Left kidney (tissue), 2 donors: ENCODE measurements around the gene ACAD8. TPM values are rescaled to one million over a fixed set of nuclear protein-coding genes. Genes with fewer than 3 reads are reported as not detected.
"Not testable (repeated sequence)": the region's sequence is repeated elsewhere in the genome, so short reads cannot be mapped to it uniquely, and the experiment has no call there.

Source experiments
- DNase-seq: peaks from one replicate; pipeline ENCODE4 v3.0.0-alpha.2; 2013
- polyA plus RNA-seq: library from polyadenylated mRNA; unstranded; fragments of 120-200 nt; gene quantifications from one replicate; pipeline ENCODE4 v1.2.1, GENCODE V29; 2013; ENCODE audit not compliant: insufficient read length

Gene ACAD8
- polyA plus RNA-seq, 1 donor, result 58.4 TPM

DNA sequence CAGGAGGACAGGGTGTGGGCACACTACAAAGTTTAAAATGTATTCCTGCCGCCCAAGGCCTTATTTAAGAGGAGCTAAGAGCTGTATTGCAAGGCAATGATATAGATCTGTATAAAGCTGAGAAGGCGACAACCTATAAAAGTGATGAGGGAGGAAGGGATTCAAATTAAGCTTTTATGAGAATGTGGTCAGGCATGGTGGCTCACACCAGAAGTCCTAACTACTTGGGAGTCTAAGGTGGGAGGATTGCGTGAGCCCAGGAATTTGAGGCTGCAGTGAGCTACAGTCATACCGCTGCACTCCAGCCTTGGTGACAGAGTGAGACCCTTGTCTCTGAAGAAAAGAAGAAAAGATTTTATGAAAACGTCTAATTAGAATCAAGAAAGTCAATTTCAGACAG is 13.1 kb downstream of the ACAD8 start:
- DNase-seq, result no peak

- no peak for DNase-seq
Observed at GRCh38 chr11:134266841-134267251, 13.5 kb downstream of the ACAD8 start.

DNA sequence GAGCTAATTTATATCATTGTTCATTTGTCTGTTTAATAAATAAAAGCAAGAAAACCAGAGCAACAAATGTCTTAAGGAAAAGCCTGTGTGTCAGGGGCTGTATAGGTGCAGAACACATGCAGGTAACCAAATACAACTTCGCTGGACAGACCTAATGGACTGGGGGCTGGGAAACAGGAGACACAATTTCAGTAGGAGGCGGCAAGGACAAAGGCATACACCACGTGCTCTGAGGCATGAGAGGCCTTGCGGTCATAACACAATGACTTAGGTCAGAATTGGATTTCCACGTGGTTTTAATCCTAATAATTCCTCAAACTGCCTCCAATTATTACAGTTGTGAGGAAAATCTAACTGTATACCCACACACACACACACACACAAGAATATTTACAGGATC is 14.1 kb downstream of the ACAD8 start:
- DNase-seq, result no peak

DNA sequence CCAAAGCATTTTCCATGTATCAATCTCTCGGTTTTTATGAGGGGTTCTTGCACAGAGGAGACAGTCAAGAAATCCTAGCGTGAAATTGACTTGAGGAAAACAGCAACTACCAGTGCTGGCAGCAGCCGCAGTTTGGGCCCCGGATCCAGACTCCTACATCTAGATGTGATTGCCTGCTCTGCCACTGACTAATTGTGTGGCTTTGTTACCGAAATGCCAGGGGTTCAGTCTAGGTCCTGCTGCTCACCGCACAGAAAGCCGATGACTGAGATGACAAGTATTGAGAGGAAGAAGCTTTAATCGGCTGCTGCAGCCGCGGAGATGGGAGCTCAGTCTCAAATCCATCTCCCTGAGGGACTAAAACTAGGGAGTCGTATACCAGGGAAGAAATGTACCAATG is 14.6 kb downstream of the ACAD8 start:
- no peak for DNase-seq

DNA sequence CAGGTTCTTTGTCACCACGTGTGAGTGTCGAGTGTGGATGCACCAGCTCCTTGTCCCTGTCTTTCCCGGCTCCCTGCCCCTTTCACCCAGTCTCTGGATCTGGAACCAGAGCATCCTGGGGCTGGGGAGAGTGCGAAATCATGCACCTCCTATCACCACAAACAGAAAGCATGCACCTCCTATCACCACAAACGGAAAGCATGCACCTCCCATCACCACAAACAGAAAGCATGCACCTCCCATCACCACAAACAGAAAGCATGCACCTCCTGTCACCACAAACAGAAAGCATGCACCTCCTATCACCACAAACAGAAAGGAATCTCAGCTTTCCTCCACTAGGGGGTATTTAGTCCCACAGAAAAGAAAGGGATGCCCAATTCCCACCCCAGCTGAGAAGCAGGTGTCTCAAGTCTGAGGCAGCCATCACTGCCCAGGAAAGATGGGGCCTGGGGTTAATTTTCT is 16.9 kb downstream of the ACAD8 start:
- no peak for DNase-seq

GRCh38 chr11:134271978-134272377 is 18.6 kb downstream of the ACAD8 start:
- no peak for DNase-seq

GRCh38 chr11:134272381-134273316 is 19.3 kb downstream of the ACAD8 start:
- DNase-seq, result no peak

GRCh38 chr11:134273317-134273712 is 19.9 kb downstream of the ACAD8 start:
- DNase-seq, result no peak

- DNase-seq, result no peak
Observed at GRCh38 chr11:134275188-134275533, 21.8 kb downstream of the ACAD8 start.

GRCh38 chr11:134275534-134276395 is 22.4 kb downstream of the ACAD8 start, which contains the start of gene GLB1L3:
Gene GLB1L3, plus strand, starts transcription at chr11:134276379. Its CDS starts 362 bp downstream, at chr11:134276741.
- no peak for DNase-seq

DNA sequence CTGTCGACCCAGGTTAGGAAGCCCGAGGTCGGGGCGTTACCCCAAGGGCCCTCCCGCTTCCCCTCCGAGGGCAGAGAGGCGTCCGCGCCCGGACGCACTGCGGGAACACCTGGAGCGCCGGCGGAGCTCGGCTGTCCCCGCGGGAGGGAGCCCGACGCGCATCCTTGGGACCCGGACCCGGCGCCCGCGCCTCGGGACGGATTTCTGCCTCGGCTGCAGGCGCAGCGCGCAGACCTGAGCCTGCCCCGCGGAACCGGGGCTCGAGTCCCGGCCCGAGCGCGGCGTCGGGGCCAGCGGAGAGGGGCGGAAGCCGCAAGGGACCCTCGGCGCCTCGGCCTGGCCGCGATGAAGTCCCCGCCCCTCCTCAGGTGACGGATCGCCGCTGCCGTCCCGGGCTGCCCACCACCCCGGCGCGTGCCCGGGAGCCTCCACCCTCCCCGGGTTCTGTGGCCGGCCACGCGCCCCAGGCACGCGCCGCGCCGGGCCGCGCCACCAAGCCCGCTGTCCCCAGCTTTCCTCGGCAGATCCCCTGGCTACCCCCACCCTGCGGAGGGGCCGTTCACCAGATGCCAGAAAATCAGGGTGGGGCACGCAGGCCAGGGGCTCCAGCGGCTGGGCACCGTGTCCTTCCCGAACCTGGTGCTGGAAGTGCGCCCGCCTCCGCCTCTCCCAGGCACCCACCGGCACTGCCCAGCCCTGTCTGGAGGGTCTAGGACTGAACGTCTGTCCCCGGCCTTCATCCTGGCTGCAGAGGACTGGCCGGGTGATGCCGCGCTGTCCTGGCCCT is 23.2 kb downstream of the ACAD8 start:
- no peak for DNase-seq

GRCh38 chr11:134277183-134278001 is 24.0 kb downstream of the ACAD8 start:
- DNase-seq, result no peak

DNA sequence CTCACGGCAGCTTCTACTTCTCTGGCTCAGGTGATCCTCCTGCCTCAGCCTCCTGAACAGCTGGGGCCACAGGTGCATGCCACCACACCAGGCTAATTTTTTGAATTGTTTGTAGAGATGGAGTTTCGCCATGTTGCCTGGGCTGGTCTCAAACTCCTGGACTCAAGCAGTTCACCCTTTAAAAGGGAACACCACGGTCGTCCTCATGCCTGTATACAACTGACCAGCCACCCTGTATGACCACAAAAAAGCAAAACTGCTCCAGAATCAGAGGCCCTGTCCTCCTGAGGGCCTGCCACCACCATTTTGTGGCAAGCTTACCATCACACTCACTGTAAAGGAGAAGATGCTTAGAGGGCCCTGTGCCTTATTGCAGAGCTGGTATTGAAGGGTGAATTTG is 25.0 kb downstream of the ACAD8 start:
- no peak for DNase-seq

- not testable (repeated sequence) for DNase-seq
Observed at GRCh38 chr11:134281635-134282034, 28.3 kb downstream of the ACAD8 start.

GRCh38 chr11:134282121-134283045 is 29.0 kb downstream of the ACAD8 start:
- no peak for DNase-seq

- DNase-seq, result no peak
Observed at GRCh38 chr11:134283461-134284230, 30.3 kb downstream of the ACAD8 start.

DNA sequence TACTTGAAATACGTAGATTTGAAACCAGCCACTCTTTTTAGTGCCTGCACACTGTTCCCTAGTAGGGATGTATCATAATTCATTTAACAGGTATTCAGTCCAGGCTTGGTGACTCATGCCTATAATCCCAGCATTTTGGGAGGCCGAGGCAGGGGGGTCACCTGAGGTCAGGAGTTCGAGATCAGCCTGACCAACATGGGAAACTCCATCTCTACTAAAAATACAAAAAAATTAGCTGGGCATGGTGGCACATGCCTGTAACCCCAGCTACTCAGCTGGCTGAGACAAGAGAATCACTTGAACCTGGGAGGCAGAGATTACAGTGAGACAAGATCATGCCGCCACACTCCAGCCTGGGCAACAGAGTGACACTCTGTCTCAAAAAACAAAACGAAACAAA is 31.0 kb downstream of the ACAD8 start:
- DNase-seq, result not testable (repeated sequence)

GRCh38 chr11:134287561-134287960 is 34.2 kb downstream of the ACAD8 start:
- no peak for DNase-seq

DNA sequence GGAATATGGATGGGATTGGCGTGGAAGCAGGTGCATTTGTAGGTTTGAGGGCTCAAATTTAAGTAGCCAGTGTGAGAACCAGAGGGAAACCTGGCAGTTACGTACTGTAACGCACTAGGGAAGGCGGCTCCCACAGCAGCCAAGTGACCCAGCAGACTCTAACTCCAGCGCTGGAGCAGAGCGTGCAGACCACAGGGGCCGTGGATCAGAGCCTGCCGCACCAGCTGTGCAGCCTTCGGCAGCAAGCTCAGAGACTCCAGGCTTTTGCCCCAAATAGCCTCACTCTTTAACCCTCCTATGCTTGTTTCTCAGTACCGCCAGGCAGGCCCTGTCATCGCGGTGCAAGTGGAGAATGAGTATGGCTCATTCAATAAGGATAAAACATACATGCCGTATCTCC is 35.1 kb downstream of the ACAD8 start:
- no peak for DNase-seq
